Neutrophil (primary cell): Measurements from ENCODE around the gene LAMTOR1.

Experiments
- H3K27ac ChIP-seq: fragments of 200-600 bp; sonication (generic); 2 replicates; pipeline ENCODE4 v1.5.1; 2016; ENCODE audit warnings: mild to moderate bottlenecking, moderate library complexity
- H3K27me3 ChIP-seq: fragments of 200-600 bp; sonication (generic); 2 replicates; pipeline ENCODE4 v1.6.0; 2016; ENCODE audit warnings: mild to moderate bottlenecking
- H3K36me3 ChIP-seq: fragments of 200-600 bp; sonication (generic); 2 replicates; pipeline ENCODE4 v1.5.1; 2017
- H3K4me1 ChIP-seq, 2 experiments: fragments of 200-600 bp in 1 of 2; sonication (generic) in 1 of 2; 1 replicate in 1 of 2; 2 replicates in 1 of 2; pipeline versions ENCODE4 v1.5.1 to v1.6.1; 2013 to 2016; ENCODE audit warnings: low read depth in 1 of 2, low read length in 1 of 2, mild to moderate bottlenecking in 1 of 2, moderate library complexity in 1 of 2; ENCODE audit not compliant: control insufficient read depth in 1 of 2, insufficient read depth in 1 of 2
- H3K4me3 ChIP-seq, 2 experiments: fragments of 200-600 bp in 1 of 2; sonication (generic) in 1 of 2; 1 replicate in 1 of 2; 2 replicates in 1 of 2; pipeline ENCODE4 v1.5.1; 2013 to 2016; ENCODE audit warnings: low read depth in 1 of 2, low read length in 1 of 2, mild to moderate bottlenecking in 1 of 2, moderate library complexity in 1 of 2
- H3K9me3 ChIP-seq: fragments of 200-600 bp; sonication (generic); 2 replicates; pipeline ENCODE4 v1.5.1; 2016
- TF ChIP-seq, protein P1 (sequence below): fragments of 200-600 bp; sonication (generic); IDR thresholded peaks from 2 replicates; pipeline ENCODE4 v1.5.1; 2016; ENCODE audit warnings: antibody characterized with exemption

The LAMTOR1 gene

DNA sequence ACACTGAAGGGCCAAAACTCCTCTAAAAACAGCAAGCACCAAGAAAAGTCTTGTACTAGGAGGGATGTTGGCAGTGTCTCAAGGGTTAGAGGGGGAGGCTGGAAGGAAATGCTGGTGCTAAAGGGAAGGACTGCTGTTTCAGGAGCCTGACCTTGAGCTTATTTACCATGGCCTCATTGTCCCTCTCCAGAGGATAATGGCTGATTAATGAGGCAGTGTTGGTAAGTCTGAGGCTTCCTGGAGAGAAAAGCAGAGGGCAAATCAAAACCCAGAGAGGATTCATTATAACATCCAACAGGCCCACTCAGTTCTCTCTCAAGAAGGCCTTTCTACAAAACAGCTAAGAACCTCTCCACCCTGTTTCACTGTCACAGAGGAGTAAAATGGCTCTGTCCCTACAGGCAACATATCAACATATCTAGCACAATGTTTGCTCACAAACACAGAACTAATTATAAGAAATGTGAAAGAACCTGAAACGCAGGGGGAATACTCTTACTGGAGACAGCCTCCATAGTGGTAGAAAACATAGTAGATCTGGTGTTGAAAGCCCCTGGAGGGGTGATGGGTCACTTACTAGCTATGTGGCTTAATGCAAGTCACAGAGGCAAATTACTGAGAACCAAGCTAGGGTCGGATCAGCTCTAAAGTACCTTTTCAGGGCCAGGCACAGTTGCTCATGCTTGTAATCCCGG, 54.2 kb downstream of the LAMTOR1 start:
- Histone ChIP-seq H3K36me3 (peaks cover 26% of the 10 kb centered on the region), H3K27ac (no peak overlapping the region), H3K9me3 (no peaks in the 10 kb centered on the region), H3K4me1 (no peaks in the 10 kb centered on the region), H3K27me3 (no peaks in the 10 kb centered on the region), H3K4me3 (no peak overlapping the region)
- TF ChIP-seq, protein P1, sequence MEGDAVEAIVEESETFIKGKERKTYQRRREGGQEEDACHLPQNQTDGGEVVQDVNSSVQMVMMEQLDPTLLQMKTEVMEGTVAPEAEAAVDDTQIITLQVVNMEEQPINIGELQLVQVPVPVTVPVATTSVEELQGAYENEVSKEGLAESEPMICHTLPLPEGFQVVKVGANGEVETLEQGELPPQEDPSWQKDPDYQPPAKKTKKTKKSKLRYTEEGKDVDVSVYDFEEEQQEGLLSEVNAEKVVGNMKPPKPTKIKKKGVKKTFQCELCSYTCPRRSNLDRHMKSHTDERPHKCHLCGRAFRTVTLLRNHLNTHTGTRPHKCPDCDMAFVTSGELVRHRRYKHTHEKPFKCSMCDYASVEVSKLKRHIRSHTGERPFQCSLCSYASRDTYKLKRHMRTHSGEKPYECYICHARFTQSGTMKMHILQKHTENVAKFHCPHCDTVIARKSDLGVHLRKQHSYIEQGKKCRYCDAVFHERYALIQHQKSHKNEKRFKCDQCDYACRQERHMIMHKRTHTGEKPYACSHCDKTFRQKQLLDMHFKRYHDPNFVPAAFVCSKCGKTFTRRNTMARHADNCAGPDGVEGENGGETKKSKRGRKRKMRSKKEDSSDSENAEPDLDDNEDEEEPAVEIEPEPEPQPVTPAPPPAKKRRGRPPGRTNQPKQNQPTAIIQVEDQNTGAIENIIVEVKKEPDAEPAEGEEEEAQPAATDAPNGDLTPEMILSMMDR = no peak
